GM13976 (cell line): ENCODE measurements around the gene TGFB1.

Experiments used
- DNase-seq: peaks from one replicate; pipeline ENCODE4 v3.0.0; 2012; ENCODE audit warnings: low spot score
- CTCF ChIP-seq: IDR thresholded peaks from 2 replicates; pipeline ENCODE4 v1.5.1; 2012; ENCODE audit warnings: borderline replicate concordance, mild to moderate bottlenecking; ENCODE audit not compliant: insufficient read depth; ENCODE audit errors: extremely low read depth, missing control alignments, control extremely low read depth
- in situ Hi-C: fragments of 300-500 bp; cut with MboI; formaldehyde crosslinking; loops from one replicate; pipeline ENCODE4 v1.12.0; 2022; ENCODE audit warnings: low sequenced_read_pairs, mixed read lengths, inconsistent platforms; ENCODE audit not compliant: unreplicated experiment

The TGFB1 gene

GRCh38 chr19:41344162-41344561, 9.6 kb downstream of the TGFB1 start:
- no peak for TF ChIP-seq CTCF
- no peak for DNase-seq
- in situ Hi-C loops = no loop called here

- in situ Hi-C loops = no loop called here
- no peak for TF ChIP-seq CTCF
- DNase-seq = no peak
These were observed 11.8 kb downstream of the TGFB1 start for GRCh38 chr19:41341669-41342490.

- TF ChIP-seq CTCF = no peak
- in situ Hi-C loops = no loop called here
- DNase-seq = no peak
These were observed 13.8 kb downstream of the TGFB1 start for GRCh38 chr19:41339936-41340335.

GRCh38 chr19:41335467-41335866, 18.3 kb downstream of the TGFB1 start:
- TF ChIP-seq CTCF = no peak
- in situ Hi-C loops = no loop called here
- no peak for DNase-seq

GRCh38 chr19:41334793-41335192, 18.9 kb downstream of the TGFB1 start:
- no peak for DNase-seq
- TF ChIP-seq CTCF = no peak
- in situ Hi-C loops = no loop called here

- no peak for TF ChIP-seq CTCF
- in situ Hi-C loops = no loop called here
- no peak for DNase-seq
These were observed 21.3 kb downstream of the TGFB1 start for GRCh38 chr19:41332468-41332867.

- in situ Hi-C loops = no loop called here
- TF ChIP-seq CTCF = no peak
- no peak for DNase-seq
These were observed 21.7 kb downstream of the TGFB1 start for GRCh38 chr19:41332000-41332399.
